Measurements from ENCODE around the gene C2orf49. TPM values are rescaled to one million over a fixed set of nuclear protein-coding genes. Genes with fewer than 3 reads are reported as not detected.
A peak's percentile ranks its signal among the peaks of the same experiment; 100 is the strongest.

Gene C2orf49
- total RNA-seq, 1 experiment from 2014 or later: 17.2 TPM

DNA sequence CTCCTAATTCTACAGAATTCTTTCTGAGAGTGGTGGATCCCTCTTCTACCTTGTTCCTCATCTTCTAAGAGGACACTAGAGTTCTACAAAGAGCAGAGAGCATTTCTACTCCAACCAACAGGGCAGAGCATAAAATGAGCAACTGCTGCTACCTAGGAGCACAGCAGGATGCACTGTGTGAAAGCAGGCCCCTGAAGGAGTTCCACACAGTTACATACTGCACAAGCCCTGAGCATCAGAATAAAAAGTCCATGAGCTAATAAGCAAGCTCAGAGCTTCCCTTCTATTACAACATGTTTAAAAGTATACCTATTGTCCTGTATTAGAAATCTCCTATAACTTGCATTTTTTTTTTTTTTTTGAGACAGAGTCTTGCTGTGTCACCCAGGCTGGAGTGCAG, 53.1 kb downstream of the C2orf49 start:
- ATAC-seq (peak; percentile 21; the same call in 1 of the 2 replicates), DNase-seq (ENCODE audit: low read depth, low spot score) (no peak)
- Histone ChIP-seq H3K4me1 (ENCODE audit: control insufficient read depth in 1 of 2, insufficient read depth in 2 of 2, low read length in 2 of 2) (peaks cover 32 to 53% of the 10 kb centered on the region in 2 experiments), H4K20me1 (ENCODE audit: insufficient read depth) (peaks cover 3% of the 10 kb centered on the region; the same call in 1 of the 2 replicates), H3K79me2 (ENCODE audit: insufficient read depth, low read length) (peaks cover 98% of the 10 kb centered on the region), H3K4me3 (replicated peaks in 1 of 2; ENCODE audit: low read depth in 1 of 2, low read length in 2 of 2) (no peak overlapping the region), H3K9ac (ENCODE audit: low read length) (no peak overlapping the region), H3K4me2 (ENCODE audit: low read length) (peak overlapping the region; percentile 59), H3K27me3 (ENCODE audit: insufficient read depth, low read length) (no peaks in the 10 kb centered on the region), H3K27ac (ENCODE audit: low read depth, low read length) (peak overlapping the region; percentile 47; the same call in 1 of the 2 replicates), H3K9me3 (ENCODE audit: control insufficient read depth in 1 of 2, insufficient read depth in 1 of 2, low read depth in 1 of 2, low read length in 2 of 2) (no peaks in the 10 kb centered on the region), H3K36me3 (ENCODE audit: control insufficient read depth in 1 of 2, insufficient read depth in 2 of 2, low read length in 2 of 2) (peaks cover 12 to 35% of the 10 kb centered on the region in 2 experiments; a peak in 3 of 4 replicates), H2AFZ (ENCODE audit: low read depth, low read length, poor library complexity, severe bottlenecking) (no peak overlapping the region), H3K9me2 (ENCODE audit: insufficient read depth) (no peaks in the 10 kb centered on the region)
- RAD21 ChIA-PET (ENCODE audit: low non-redundant PET in 1 of 2, low total read pairs in 2 of 2, uncharacterized antibody in 2 of 2, unreplicated experiment in 2 of 2): no interaction called here
- CTCF ChIA-PET: no interaction called here
- no TSS peak for BruUV-seq (replicated peaks)
- POLR2A ChIA-PET: interaction anchor here (1.7 kb wide), 1 partner anchor 14 kb away, joined by 5 read pairs; no protein-coding TSS in a partner anchor
- TF ChIP-seq, protein P1, sequence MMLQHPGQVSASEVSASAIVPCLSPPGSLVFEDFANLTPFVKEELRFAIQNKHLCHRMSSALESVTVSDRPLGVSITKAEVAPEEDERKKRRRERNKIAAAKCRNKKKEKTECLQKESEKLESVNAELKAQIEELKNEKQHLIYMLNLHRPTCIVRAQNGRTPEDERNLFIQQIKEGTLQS (IDR thresholded peaks at IDR 0.05): no peak
- no peak for TF ChIP-seq SP1 (IDR thresholded peaks at IDR 0.05; ENCODE audit: low read depth)
- TF ChIP-seq, protein P2, sequence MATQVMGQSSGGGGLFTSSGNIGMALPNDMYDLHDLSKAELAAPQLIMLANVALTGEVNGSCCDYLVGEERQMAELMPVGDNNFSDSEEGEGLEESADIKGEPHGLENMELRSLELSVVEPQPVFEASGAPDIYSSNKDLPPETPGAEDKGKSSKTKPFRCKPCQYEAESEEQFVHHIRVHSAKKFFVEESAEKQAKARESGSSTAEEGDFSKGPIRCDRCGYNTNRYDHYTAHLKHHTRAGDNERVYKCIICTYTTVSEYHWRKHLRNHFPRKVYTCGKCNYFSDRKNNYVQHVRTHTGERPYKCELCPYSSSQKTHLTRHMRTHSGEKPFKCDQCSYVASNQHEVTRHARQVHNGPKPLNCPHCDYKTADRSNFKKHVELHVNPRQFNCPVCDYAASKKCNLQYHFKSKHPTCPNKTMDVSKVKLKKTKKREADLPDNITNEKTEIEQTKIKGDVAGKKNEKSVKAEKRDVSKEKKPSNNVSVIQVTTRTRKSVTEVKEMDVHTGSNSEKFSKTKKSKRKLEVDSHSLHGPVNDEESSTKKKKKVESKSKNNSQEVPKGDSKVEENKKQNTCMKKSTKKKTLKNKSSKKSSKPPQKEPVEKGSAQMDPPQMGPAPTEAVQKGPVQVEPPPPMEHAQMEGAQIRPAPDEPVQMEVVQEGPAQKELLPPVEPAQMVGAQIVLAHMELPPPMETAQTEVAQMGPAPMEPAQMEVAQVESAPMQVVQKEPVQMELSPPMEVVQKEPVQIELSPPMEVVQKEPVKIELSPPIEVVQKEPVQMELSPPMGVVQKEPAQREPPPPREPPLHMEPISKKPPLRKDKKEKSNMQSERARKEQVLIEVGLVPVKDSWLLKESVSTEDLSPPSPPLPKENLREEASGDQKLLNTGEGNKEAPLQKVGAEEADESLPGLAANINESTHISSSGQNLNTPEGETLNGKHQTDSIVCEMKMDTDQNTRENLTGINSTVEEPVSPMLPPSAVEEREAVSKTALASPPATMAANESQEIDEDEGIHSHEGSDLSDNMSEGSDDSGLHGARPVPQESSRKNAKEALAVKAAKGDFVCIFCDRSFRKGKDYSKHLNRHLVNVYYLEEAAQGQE (IDR thresholded peaks at IDR 0.05; ENCODE audit: low read depth): no peak
- no peak for TF ChIP-seq CEBPB (IDR thresholded peaks at IDR 0.05; ENCODE audit: low read depth)
- TF ChIP-seq ZNF274 (IDR thresholded peaks at IDR 0.05; ENCODE audit: low read depth, low read length): no peak
- no peak for TF ChIP-seq EZH2 (IDR thresholded peaks at IDR 0.05)
- TF ChIP-seq FOSL1 (IDR thresholded peaks at IDR 0.05; ENCODE audit: low read depth): no peak
- TF ChIP-seq ELF1 (IDR thresholded peaks at IDR 0.05; ENCODE audit: borderline replicate concordance, low read depth): no peak
- TF ChIP-seq CBX3 (IDR thresholded peaks at IDR 0.05; ENCODE audit: low read depth): no peak
- TF ChIP-seq TCF7L2 (IDR thresholded peaks at IDR 0.05; ENCODE audit: borderline replicate concordance, extremely low read depth, insufficient read depth, insufficient read length): no peak
- no peak for TF ChIP-seq POLR2A (IDR thresholded peaks at IDR 0.05; ENCODE audit: borderline replicate concordance, extremely low read depth, insufficient read depth, insufficient read length)
- TF ChIP-seq, protein P3, sequence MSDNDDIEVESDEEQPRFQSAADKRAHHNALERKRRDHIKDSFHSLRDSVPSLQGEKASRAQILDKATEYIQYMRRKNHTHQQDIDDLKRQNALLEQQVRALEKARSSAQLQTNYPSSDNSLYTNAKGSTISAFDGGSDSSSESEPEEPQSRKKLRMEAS (IDR thresholded peaks at IDR 0.05): no peak
- no peak for TF ChIP-seq ZFX (IDR thresholded peaks at IDR 0.05)
- no peak for TF ChIP-seq SIN3A (IDR thresholded peaks at IDR 0.05; ENCODE audit: low read depth)
- TF ChIP-seq EGR1 (IDR thresholded peaks at IDR 0.05; ENCODE audit: low read depth): no peak
- TF ChIP-seq RAD21 (IDR thresholded peaks at IDR 0.05; ENCODE audit: low read depth): no peak
- TF ChIP-seq, protein P4, sequence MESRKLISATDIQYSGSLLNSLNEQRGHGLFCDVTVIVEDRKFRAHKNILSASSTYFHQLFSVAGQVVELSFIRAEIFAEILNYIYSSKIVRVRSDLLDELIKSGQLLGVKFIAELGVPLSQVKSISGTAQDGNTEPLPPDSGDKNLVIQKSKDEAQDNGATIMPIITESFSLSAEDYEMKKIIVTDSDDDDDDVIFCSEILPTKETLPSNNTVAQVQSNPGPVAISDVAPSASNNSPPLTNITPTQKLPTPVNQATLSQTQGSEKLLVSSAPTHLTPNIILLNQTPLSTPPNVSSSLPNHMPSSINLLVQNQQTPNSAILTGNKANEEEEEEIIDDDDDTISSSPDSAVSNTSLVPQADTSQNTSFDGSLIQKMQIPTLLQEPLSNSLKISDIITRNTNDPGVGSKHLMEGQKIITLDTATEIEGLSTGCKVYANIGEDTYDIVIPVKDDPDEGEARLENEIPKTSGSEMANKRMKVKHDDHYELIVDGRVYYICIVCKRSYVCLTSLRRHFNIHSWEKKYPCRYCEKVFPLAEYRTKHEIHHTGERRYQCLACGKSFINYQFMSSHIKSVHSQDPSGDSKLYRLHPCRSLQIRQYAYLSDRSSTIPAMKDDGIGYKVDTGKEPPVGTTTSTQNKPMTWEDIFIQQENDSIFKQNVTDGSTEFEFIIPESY (IDR thresholded peaks at IDR 0.05; ENCODE audit: extremely low read depth, insufficient replicate concordance, low read length): no peak
- intact Hi-C loops (cut with micrococcal nuclease): no loop called here
